Esophagus squamous epithelium (tissue), 4 donors: ENCODE results near the gene NR1D1.

Experiments used
- CTCF ChIP-seq, 6 experiments: fragments of 450-650 bp in 4 of 6; fragments of 200-600 bp in 2 of 6; sonication (generic) in 2 of 6; IDR thresholded peaks; one replicate each; pipeline ENCODE4 v1.5.1; 2016 to 2019; ENCODE audit warnings: antibody characterized with exemption in 6 of 6, mild to moderate bottlenecking in 4 of 6, moderate library complexity in 4 of 6
- POLR2A ChIP-seq, 4 donors: fragments of 450-650 bp; IDR thresholded peaks; one replicate each; pipeline ENCODE4 v1.6.1; 2017; ENCODE audit warnings: antibody characterized with exemption in 4 of 4, mild to moderate bottlenecking in 4 of 4, moderate library complexity in 3 of 4

GRCh38 chr17:40108970-40109824 lies 8.8 kb upstream of the NR1D1 start:
- TF ChIP-seq CTCF (IDR thresholded peaks at IDR 0.05) = peak in 4 of 6 experiments; percentile 6 to 43 (median 27)
- no peak for TF ChIP-seq POLR2A (IDR thresholded peaks at IDR 0.05)
